Neural crest cell (in vitro differentiated cells): Measurements from ENCODE around the gene SMS. TPM values are rescaled to one million over a fixed set of nuclear protein-coding genes. Genes with fewer than 3 reads are reported as not detected.

Experiments used
- DNase-seq: peaks from one replicate; pipeline ENCODE4 v3.0.0; 2021; ENCODE audit warnings: low read depth, mixed read lengths, low spot score
- H3K27ac Mint-ChIP-seq: one replicate; pipeline ENCODE4 v1.8.0; 2021; ENCODE audit warnings: mild to moderate bottlenecking, mixed read lengths; ENCODE audit not compliant: unreplicated experiment
- H3K27me3 Mint-ChIP-seq: 2 replicates; pipeline ENCODE4 v1.8.0; 2021; ENCODE audit warnings: low read depth, mild to moderate bottlenecking, mixed read lengths
- H3K36me3 Mint-ChIP-seq: 2 replicates; pipeline ENCODE4 v1.8.0; 2021; ENCODE audit warnings: low read depth, mild to moderate bottlenecking, mixed read lengths
- H3K4me1 Mint-ChIP-seq: 2 replicates; pipeline ENCODE4 v1.8.0; 2021; ENCODE audit warnings: mixed read lengths
- H3K4me3 Mint-ChIP-seq: one replicate; pipeline ENCODE4 v1.8.0; 2021; ENCODE audit warnings: mild to moderate bottlenecking, mixed read lengths
- H3K9me3 Mint-ChIP-seq: 2 replicates; pipeline ENCODE4 v1.8.0; 2021; ENCODE audit warnings: mixed read lengths
- CTCF ChIP-seq: fragments of 200-600 bp; sonication (generic); conservative IDR thresholded peaks from 2 replicates; pipeline ENCODE4 v1.5.0; 2021; ENCODE audit warnings: antibody characterized with exemption, mild to moderate bottlenecking
- total RNA-seq: library from RNA; stranded (reverse); gene quantifications from 2 replicates; pipeline ENCODE4 v1.2.1, GENCODE V29; 2021

The SMS gene
- total RNA-seq, 1 donor from 2014 or later, result 354 TPM

- DNase-seq, result no peak
- H3K4me3 Mint-ChIP-seq, result no peak overlapping the region
- H3K9me3 Mint-ChIP-seq, result no peaks in the 10 kb centered on the region
- H3K27me3 Mint-ChIP-seq, result no peaks in the 10 kb centered on the region
- peaks cover 77% of the 10 kb centered on the region for H3K4me1 Mint-ChIP-seq
- TF ChIP-seq CTCF, result no peak
- H3K27ac Mint-ChIP-seq, result no peak overlapping the region
- H3K36me3 Mint-ChIP-seq, result peaks cover 7% of the 10 kb centered on the region
Observed at GRCh38 chrX:21958187-21958586, 17.7 kb downstream of the SMS start.

GRCh38 chrX:21958916-21959315 is 18.4 kb downstream of the SMS start:
- Mint-ChIP-seq H3K36me3 (peaks cover 7% of the 10 kb centered on the region), H3K4me3 (no peak overlapping the region), H3K4me1 (peaks cover 69% of the 10 kb centered on the region), H3K27me3 (no peaks in the 10 kb centered on the region), H3K27ac (no peak overlapping the region), H3K9me3 (no peaks in the 10 kb centered on the region)
- no peak for TF ChIP-seq CTCF
- no peak for DNase-seq

DNA sequence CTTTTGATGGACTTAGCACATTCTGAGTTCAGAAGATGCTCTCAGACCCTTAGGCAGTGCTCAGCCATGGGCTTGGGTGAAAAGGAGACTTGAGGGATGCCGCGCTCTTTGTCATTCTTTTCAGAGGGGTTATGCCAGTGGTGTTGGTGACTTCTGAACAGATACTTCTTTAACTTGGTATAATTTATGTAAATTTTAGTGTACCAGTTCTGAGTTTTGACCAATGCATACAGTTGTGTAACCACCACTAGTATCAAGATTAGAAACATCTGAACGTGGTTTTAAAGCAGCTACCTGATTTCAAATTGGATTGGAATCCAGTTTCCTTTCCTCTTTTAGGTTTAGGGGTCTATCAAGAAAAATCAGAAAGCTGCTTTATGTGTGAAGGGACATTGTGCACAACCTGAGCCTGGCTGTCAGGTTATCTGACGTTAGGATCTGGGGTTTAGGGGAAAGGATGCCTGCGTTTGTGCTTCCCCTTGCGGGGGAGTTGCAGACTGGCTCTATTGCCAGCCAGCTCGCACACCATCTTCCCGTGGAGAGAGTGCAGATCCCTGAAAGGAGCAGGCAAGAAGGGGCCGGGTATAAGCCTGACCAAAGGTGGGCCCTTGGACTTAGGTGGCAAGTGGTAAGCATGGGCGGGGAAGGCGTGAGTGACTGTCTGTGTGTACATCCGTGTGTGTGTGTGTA is 19.0 kb downstream of the SMS start:
- no peak overlapping the region for H3K4me3 Mint-ChIP-seq
- TF ChIP-seq CTCF, result no peak
- no peaks in the 10 kb centered on the region for H3K9me3 Mint-ChIP-seq
- H3K27me3 Mint-ChIP-seq, result no peaks in the 10 kb centered on the region
- peaks cover 64% of the 10 kb centered on the region for H3K4me1 Mint-ChIP-seq
- no peak overlapping the region for H3K27ac Mint-ChIP-seq
- DNase-seq, result no peak
- peaks cover 7% of the 10 kb centered on the region for H3K36me3 Mint-ChIP-seq

- H3K4me3 Mint-ChIP-seq, result peak overlapping the region; percentile 13
- no peaks in the 10 kb centered on the region for H3K9me3 Mint-ChIP-seq
- H3K4me1 Mint-ChIP-seq, result peaks cover 53% of the 10 kb centered on the region
- no peaks in the 10 kb centered on the region for H3K27me3 Mint-ChIP-seq
- TF ChIP-seq CTCF, result no peak
- DNase-seq, result no peak
- H3K27ac Mint-ChIP-seq, result peak overlapping the region; percentile 2
- H3K36me3 Mint-ChIP-seq, result peaks cover 5% of the 10 kb centered on the region
Observed at GRCh38 chrX:21960569-21961541, 20.3 kb downstream of the SMS start.

- no peak overlapping the region for H3K27ac Mint-ChIP-seq
- no peaks in the 10 kb centered on the region for H3K27me3 Mint-ChIP-seq
- peaks cover 65% of the 10 kb centered on the region for H3K4me1 Mint-ChIP-seq
- H3K4me3 Mint-ChIP-seq, result no peak overlapping the region
- no peak for TF ChIP-seq CTCF
- H3K36me3 Mint-ChIP-seq, result peaks cover 12% of the 10 kb centered on the region
- H3K9me3 Mint-ChIP-seq, result no peaks in the 10 kb centered on the region
- DNase-seq, result no peak
Observed at GRCh38 chrX:21962361-21962760, 21.9 kb downstream of the SMS start.
